ENCODE measurements around the gene TXNDC11.

The TXNDC11 gene

DNA sequence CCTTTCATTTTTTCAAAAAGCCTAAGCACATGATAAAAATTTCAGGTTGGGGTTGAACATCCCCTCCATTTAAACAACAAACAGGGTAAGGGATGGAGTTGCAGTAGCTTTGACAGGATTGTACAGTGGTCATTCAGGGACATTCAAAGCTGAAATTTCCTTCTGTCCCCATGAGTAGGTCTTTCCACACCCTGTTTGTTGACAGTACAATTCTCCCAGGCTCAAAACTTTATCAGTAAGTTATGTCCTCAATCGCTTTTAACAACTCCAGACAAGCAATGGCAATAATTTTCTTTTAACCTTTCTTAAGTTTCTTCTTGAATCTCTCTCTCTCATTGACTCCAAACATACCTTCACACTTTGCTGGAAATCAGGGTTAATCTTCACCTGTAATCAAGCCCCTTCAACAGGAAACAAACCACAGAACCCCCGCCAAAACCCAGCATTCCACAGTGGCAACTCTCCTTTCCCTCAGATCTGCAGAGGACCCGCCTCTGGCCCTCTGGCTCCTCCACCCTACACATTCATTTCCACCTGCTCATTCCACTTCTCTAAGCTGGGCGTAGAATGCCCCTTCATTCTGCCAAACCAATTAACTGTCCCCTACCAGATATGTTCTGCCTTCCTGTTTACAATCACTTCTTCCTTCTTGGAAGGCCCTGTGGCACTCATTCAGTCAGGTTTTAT is 20.7 kb downstream of the TXNDC11 start:
- DNase-seq (ENCODE audit: low read depth) = no peak

DNA sequence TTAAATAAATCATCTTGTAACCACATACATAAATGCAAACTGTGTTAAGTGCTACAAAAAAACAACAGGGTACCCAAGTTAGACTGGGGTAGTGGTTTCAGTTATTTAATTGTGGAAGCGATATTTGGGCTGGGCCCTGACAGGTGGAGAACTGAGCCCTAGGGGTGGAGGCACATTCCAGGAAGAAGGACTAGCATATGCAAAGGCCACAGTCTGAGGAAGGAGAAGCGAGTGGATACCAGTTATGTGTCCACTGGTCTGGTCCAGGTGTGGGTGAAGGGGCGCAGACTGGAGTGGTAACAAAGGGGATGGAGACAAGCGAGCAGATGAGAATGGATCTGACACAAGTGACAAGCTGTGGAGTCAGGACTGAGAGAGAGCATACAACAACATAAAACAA is 22.9 kb downstream of the TXNDC11 start:
- DNase-seq (ENCODE audit: low read depth) = no peak

DNA sequence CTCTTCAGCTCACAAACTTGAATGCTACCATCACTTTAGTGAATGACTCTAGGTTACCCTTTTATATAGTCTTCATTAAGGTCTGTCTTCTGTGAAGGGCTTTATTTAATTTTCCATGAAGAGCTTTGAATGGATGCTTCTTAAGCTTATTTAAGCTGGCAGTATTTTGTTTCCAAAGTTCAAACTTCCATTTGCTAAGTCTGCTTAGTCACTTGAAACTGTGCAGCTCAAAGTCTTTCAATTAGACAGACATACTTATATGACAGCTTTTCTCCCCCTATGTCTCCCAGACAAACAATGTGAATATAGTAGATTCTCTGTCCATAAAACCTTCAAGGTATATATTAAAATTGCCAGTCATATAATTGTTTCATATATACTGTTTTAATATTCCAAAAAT is 23.5 kb downstream of the TXNDC11 start:
- DNase-seq (ENCODE audit: low read depth) = no peak

DNA sequence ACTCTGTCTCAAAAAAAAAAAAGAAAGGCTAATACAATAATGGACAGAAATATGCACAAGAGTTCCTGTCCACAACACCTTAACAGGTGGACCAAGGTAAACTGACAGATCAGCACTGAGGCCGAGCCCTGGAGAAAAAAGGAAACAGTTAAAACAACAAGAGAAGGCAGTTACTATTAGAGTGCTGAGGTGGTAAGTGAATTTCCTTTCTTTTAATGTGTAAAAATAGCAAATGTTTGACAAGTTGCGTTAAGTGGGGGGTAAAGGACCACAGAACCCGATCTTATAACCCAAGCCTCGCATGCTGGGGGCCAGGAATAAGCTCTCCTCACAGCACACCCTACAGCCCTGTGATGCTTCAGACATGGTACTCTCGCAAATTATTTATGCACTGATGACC is 24.8 kb downstream of the TXNDC11 start:
- no peak for DNase-seq (ENCODE audit: low read depth)

DNA sequence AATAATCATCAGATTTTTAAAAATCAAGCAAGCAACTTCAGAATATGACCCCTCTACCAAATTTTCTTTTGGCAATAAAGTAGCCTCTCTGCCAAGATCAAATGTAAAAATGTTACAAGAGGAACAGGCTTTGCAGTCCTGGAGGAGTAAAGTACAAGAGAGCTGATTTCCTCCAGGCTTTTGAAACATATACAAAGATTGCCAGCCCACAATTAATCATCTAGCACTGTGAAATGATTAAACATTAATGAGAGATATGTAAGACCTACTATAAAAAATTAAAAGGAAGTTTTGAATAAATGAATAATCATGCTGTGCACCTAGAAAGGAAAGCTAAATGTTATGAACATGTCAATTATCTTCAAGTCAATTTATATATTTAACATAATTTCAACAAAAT is 26.3 kb downstream of the TXNDC11 start:
- peak; percentile 33 for DNase-seq (ENCODE audit: low read depth)

DNA sequence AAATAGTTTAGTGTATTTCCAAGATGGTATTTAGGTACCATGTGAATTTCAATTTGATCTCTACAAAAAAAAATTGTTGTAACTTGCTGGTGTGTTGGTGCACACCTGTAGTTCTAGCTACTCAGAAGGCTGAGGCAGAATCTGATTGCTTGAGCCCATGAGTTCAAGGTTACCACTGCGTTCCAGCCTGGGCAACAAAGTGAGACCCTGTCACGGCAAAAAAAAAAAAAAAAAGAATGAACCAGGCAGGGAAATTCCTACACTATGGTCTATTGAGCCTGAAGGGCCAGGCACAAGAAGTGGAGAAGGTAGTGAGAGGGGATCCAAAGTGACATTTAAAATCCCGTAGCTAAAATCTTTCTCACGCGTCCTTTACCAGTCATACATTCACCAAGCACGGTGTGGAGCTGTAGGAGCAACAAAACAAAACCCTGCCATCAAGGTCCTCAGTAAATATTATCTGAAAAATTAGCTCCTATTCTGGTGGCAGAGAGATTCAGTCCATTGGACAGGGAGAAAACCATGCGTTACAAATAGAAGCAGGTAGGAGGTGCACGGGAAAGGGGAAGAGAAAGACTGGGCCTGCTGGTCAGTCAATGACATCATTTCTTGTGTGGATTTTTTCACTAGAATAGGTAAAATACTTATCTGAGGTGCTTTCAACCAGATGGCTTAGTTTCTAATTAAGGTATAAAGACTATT is 27.3 kb downstream of the TXNDC11 start:
- no peak for DNase-seq (ENCODE audit: low read depth)

DNA sequence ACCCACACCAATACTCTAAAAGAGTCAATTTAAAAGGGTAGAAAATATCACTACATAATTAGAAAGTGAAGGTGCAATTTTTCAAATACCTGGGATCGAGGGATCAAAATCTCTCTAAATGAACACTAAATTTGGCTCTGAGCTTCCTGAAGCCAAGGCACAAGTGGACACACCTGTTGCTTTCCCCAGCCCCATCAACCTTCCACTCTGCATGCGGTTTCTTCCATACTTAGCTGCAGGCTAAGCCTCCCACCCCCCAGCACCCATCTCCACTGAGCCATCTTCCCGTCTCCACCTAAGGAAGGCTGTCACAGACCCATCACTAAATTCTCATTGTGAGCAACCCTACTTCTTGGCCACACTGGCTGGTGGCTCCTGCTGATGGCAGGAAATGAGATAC is 30.5 kb downstream of the TXNDC11 start:
- DNase-seq (ENCODE audit: low read depth) = no peak

DNA sequence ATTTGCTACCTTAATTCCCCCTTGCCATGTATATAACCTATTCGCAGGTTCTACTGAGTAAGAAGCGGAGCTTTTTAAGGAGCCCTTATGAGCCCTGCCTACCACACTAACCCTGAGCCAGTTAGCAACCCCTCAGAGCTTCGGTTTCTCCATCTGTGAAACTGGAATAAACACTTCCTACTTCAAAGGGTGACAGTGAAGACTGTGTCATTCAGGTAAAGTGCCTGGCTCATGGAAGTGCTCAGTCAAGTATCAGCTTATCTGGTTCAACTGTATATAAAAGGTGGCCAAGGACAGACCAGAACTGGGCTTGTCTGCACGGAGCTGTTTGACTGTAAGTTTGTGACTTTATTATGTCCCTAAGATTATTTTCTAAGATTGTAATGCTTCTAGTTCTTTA is 31.0 kb downstream of the TXNDC11 start:
- no peak for DNase-seq (ENCODE audit: low read depth)

DNA sequence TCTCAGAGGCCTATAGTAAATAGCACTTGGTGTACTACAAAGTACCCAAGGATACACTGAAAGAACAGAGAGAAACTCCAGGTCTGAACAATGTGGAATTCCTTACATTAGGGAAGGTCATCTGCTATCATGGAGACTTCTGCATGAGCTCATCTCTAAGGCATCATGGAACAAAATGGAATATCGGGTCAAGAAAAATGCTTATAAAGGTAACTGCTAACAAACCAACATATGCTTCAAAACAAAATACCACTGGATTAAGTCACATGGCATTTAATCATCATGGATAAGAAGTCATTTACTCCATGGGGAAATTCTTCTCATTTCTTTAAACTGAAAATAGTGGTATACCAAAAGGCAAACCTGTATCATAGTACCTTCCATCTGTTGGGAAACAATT is 34.2 kb downstream of the TXNDC11 start:
- peak; percentile 68 for DNase-seq (ENCODE audit: low read depth)

DNA sequence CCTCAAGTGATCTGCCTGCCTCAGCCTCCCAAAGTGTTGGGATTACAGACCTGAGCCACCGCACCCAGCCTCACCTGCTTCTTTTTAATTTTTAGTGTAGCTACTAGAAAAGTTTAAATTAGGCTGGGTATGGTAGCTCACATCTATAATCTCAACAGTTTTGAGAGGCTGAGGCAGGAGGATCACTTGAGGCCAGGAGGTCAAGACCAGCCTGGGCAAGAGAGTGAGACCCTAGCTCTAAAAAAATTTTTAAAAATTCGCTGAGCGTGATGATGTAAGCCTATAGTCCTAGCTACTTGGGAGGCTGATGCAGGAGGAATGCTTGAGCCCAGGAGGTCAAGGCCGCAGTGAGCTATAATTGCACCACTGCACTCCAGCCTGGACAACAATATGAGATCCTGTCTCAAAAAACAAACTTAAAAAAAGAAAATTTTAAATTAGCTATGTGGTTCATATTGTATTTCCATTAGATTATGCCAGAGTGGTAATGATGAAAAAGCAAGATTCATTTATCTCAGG is 34.9 kb downstream of the TXNDC11 start:
- no peak for DNase-seq (ENCODE audit: low read depth)

DNA sequence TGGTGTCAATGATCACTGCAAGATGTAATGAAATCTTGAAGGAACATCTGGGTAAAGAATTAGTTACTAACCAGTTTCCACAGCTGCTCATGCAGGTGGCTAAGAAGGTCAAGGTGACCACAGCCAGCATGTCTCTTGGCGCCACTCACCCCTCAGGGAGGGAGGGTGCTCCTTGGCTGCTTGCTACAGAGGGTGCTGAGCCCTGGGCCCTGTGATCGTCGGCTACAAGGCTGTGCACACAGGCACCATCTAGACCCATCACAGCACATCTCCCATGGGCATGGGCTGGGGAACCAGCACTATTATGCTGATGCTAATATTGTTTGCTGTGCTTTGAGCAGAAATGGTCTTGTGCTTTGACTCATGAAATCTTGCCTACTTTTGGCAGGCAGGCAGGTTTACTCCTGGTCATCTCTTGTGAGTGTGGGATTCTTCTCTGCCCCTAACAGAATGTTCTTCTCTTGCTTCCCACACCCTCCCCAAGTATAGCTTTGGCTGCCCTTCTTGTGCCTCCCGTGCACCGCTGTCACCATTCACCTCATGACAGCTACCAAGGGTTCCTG is 36.4 kb downstream of the TXNDC11 start:
- no peak for DNase-seq (ENCODE audit: low read depth)

DNA sequence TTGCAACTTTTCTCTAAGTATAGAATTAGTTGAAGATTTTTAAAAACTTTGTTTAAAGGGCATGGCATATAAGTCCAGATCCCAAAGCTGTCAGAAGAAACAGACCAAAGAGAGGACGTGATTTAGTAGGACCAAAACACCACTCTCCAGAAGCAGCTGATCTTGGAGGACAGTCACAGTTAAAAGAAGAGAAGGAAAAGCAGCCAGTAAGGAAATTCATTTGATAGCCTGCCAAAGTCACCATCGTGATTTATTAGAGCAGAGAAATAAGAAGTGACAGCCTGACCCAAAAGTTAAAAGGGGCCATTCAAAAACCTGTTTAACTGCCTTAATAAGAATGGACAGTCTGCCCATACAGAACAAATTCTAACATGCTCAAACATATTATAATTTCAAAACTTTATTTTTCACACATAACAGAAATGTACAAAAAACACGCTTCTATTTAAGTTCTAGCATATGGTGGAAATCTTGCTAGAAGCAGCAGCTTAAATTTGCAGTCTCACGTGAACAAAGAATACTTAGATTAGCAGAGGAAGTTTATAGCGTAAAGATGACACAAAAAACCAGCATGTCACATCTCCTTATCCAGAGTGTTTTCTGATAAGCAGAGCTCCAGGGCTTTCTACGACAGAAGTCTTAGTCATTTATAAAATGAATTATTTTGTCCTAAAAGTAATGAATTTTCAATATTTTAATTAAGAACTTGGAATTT is 37.2 kb downstream of the TXNDC11 start:
- no peak for DNase-seq (ENCODE audit: low read depth)

DNA sequence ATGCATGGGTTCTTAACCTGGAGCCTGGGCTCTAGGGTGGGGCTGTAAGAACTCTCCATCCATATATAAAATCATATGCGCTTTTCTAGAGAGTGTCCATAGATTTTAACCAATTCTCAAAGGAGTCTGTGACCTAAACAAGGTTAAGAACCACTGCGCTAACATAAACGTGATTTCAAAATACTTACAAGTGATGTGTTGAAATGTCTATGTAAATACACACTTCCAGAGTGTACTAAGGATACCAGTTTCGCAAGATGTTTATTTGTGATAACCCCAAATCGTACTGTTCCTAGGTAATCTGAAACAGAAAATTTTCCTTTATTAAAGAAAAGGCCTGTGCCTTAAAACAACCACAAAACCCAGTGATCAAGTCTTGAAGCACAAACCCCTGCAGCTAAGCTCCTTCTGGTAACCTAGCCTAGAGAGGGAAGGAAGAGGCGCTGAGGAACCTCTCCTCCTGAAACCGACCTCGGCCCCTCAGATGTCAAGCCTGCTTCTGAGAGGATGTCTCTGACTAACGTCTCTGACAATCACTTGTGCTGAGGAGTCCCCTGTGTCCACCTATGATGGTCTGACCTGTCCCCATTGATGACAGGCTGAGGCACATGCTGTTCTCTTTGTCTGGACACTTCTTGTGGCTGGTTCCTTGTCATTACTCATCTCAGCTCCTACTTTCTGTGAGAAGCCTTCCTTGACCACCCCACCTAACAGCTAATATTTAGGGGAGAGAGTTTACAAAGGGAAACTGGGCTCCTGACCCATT is 42.2 kb downstream of the TXNDC11 start:
- DNase-seq (ENCODE audit: low read depth) = peak; percentile 85

DNA sequence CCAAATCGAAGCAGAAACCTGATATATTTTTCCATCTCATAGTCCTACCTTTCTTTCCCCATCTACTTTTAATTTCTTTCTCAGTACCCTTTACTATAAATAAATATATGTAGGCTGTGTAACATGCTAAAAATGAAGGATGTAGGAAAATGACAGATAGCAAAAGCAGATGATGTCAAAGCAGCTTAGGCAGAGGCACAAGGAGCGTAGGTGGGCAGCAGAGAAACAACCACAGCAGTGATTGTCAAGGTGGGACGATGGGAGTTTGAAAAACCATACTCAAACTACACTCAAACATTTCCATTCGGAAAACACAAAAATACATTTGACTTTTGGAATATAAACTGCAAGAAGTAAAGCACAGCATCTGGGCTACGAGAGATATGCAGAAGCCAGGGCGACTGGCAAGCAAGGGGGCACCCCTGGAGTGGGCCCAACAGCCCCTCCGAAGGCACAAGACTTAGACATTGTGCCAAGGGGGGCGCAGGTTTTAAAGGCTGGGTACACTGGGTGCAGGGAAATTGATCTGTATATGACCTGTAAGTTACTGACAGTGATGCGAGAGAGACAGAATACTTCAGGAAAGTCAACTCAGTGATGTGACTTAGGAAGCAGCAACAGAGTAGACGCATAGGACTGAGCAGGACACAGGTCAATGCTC is 43.3 kb downstream of the TXNDC11 start:
- no peak for DNase-seq (ENCODE audit: low read depth)

DNA sequence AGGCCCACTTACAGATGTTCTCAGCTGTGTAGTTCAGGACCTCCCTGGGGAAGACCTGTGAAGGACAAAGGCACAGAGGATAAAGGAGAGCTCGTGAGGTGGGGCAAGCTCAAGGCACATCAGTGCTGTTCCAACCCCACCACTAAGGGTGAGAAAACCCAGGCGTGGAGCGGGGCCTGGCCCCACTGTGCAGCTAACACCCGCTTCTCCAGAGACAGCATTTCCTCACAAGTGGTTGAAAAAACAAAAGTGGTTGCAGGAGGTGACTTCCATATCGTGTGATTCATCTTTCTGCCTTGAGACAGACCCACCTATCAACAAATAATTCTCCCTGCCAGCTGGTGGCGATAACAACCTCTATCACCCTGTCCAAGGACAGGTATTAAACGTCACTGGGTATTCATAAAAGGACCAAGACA is 44.4 kb downstream of the TXNDC11 start:
- DNase-seq (ENCODE audit: low read depth) = peak; percentile 55

DNA sequence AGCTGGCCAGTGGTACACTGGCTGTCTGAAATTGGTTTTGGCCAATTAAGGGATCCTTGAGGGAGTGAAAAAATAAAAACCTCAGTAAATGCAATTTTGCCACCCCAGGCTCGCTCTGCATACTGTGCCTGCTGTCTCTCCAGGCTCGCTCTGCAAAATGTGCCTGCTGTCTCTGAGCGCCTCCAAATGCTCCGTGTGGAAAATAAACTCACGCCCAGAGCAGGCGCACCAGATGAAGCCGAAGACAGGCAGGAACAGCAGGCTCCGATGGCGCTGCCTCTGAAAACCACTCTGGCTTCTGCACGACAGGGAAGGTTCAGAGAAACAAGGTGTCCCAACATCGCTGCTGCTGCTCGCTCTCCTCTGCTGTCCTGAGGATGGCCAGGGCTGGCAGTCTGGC is 45.3 kb downstream of the TXNDC11 start:
- DNase-seq (ENCODE audit: low read depth) = no peak

DNA sequence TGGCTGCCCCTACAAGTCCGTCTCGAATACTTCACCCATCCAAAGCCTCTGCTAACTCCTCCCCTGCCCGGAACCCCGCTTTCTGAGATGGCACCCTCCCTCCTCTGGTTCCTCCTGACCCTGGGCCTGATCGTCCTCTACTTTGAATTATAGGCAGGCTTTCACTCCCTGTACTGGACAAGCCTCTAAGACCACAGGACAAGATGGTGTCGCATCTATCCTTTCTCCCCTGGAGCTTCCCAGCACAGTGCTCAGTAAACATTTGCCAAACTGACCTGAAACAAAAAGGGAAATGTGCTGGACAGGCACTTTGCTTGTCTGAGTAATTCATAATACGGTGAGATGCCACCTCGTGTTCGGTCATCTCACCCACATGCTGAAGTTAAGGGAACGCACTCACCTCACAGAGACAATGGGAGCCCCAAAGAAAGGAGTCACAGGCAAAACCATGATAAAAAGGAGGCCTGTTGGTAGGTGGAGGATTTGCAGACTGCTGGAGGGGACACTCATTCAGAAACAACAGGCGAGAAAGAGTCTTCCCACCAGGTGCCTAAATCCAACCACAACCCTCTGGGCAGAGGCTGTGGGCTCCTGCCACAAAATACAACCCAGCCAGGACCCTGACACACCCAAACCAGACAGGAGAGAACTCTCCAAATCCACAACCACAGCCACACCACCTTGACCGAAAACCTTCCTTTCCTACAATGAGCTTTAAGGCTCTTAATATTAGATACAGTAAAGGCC is 46.2 kb downstream of the TXNDC11 start:
- no peak for DNase-seq (ENCODE audit: low read depth)

DNA sequence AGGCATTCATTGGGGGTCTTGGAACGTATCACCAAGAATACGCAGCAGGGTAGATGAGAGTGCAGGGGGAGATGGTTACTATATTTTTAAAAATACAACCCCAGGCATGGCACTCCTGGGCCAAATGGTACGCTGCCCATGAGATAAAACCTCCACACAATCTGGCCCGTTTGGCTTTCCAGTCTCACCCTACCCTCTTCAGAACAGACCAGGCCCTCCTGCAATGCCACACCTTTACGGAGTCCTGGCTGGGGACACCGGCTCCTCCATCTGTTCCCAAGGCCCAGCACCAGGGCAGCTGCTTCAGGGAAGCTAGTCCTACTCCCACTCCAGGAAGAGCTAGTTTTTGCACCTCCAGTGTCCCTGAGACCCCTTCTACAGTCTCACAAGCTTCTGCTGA is 50.0 kb downstream of the TXNDC11 start:
- no peak for DNase-seq (ENCODE audit: low read depth)

DNA sequence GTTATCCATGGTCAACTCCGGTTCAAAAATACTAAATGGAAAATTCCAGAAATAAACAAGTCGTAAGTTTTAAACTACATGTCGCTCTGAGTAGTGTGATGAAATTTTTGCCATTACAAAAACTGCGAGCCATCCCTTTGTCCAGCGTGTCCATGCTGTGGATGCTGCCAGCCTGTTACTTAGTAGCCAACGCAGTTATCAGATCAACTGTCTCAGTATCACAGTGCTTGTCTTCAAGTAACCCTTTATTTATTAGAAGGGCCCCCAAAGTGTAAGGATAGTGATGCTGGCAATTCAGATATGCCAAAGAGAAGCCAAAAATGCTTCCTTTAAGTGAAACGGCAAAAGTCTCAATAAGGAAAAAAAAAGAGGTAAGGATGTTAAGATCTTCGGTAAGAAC is 50.5 kb downstream of the TXNDC11 start:
- no peak for DNase-seq (ENCODE audit: low read depth)

DNA sequence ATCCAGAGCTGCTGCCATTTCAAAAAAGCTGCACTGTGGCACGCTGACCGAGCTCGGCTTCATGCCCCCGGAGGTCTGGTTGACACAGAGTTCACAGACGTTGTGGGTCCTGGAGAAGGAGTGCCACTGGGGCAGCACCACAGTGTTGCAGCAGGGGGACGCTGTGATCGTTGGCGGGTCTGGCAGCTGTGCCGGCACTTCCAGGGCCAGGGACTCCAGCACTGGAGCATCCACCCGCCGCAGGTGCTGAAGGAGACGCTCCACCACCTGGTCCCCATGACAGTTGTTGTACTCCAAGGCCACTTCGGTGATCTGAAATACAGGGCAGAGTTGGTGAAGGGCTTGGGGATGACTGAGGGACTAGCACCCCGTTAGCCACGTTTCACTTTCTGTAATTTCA is 50.9 kb downstream of the TXNDC11 start:
- no peak for DNase-seq (ENCODE audit: low read depth)

DNA sequence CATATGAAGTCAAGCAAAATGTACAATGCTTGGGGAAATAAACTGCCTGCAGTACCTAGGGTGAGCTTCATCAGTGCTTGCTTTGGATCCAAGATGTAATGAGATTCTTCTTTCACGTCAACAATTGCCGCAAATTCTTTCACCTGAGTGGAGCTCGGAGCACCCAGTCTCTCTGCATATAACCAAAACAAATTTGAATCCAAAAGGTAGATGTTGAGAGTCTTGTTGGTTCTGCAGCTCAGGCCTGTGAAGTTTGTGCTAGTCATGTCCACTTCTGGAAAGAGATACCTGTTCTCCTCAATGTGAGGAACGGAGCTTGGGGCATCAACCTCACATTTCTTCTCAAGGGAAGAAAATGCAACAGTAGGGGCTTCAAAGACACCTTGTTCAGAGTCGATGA is 51.4 kb downstream of the TXNDC11 start:
- no peak for DNase-seq (ENCODE audit: low read depth)

All from amniotic epithelial cell (primary cell).